ENCODE results near the gene PI4KA.

Gene PI4KA

DNA sequence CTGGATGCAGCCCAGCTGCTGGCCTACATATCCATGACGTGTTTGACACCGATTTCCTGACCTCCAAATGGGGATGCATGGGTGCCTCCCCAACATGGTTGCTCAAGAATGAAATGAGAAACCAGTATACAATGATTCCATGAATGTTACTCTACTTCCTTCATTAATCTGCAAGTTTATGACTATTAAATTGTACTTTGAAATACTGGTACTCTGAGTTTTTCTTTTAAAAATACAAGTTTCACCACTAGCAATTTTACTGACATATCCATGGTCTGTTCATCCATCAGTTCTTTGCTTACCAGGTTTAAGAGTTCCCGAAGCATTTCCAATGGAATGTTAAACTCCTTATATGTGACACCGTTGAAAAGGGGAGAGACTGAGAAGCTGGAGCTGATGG, 45.6 kb downstream of the PI4KA start:
- DNase-seq (ENCODE audit: low read depth in 1 of 2, low spot score in 1 of 2) = no peak
- H3K4me3 ChIP-seq (replicated peaks; ENCODE audit: insufficient read depth, low read length) = no peak overlapping the region
- TF ChIP-seq, protein P1, sequence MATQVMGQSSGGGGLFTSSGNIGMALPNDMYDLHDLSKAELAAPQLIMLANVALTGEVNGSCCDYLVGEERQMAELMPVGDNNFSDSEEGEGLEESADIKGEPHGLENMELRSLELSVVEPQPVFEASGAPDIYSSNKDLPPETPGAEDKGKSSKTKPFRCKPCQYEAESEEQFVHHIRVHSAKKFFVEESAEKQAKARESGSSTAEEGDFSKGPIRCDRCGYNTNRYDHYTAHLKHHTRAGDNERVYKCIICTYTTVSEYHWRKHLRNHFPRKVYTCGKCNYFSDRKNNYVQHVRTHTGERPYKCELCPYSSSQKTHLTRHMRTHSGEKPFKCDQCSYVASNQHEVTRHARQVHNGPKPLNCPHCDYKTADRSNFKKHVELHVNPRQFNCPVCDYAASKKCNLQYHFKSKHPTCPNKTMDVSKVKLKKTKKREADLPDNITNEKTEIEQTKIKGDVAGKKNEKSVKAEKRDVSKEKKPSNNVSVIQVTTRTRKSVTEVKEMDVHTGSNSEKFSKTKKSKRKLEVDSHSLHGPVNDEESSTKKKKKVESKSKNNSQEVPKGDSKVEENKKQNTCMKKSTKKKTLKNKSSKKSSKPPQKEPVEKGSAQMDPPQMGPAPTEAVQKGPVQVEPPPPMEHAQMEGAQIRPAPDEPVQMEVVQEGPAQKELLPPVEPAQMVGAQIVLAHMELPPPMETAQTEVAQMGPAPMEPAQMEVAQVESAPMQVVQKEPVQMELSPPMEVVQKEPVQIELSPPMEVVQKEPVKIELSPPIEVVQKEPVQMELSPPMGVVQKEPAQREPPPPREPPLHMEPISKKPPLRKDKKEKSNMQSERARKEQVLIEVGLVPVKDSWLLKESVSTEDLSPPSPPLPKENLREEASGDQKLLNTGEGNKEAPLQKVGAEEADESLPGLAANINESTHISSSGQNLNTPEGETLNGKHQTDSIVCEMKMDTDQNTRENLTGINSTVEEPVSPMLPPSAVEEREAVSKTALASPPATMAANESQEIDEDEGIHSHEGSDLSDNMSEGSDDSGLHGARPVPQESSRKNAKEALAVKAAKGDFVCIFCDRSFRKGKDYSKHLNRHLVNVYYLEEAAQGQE (IDR thresholded peaks at IDR 0.05; ENCODE audit: insufficient replicate concordance, low read depth) = no peak
- TF ChIP-seq, protein P2, sequence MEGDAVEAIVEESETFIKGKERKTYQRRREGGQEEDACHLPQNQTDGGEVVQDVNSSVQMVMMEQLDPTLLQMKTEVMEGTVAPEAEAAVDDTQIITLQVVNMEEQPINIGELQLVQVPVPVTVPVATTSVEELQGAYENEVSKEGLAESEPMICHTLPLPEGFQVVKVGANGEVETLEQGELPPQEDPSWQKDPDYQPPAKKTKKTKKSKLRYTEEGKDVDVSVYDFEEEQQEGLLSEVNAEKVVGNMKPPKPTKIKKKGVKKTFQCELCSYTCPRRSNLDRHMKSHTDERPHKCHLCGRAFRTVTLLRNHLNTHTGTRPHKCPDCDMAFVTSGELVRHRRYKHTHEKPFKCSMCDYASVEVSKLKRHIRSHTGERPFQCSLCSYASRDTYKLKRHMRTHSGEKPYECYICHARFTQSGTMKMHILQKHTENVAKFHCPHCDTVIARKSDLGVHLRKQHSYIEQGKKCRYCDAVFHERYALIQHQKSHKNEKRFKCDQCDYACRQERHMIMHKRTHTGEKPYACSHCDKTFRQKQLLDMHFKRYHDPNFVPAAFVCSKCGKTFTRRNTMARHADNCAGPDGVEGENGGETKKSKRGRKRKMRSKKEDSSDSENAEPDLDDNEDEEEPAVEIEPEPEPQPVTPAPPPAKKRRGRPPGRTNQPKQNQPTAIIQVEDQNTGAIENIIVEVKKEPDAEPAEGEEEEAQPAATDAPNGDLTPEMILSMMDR (IDR thresholded peaks at IDR 0.05; ENCODE audit: insufficient read depth, low read length) = no peak
- TF ChIP-seq GABPA (IDR thresholded peaks at IDR 0.05; ENCODE audit: low read depth) (no peak), POLR2AphosphoS5 (IDR thresholded peaks at IDR 0.05; ENCODE audit: low read depth) (no peak), SPI1 (IDR thresholded peaks at IDR 0.05; ENCODE audit: borderline replicate concordance, low read depth) (no peak)
- no peak overlapping the region for H3K27ac ChIP-seq (replicated peaks)
- no peaks in the 10 kb centered on the region for H3K27me3 ChIP-seq (ENCODE audit: insufficient read depth, poor library complexity, severe bottlenecking)

DNA sequence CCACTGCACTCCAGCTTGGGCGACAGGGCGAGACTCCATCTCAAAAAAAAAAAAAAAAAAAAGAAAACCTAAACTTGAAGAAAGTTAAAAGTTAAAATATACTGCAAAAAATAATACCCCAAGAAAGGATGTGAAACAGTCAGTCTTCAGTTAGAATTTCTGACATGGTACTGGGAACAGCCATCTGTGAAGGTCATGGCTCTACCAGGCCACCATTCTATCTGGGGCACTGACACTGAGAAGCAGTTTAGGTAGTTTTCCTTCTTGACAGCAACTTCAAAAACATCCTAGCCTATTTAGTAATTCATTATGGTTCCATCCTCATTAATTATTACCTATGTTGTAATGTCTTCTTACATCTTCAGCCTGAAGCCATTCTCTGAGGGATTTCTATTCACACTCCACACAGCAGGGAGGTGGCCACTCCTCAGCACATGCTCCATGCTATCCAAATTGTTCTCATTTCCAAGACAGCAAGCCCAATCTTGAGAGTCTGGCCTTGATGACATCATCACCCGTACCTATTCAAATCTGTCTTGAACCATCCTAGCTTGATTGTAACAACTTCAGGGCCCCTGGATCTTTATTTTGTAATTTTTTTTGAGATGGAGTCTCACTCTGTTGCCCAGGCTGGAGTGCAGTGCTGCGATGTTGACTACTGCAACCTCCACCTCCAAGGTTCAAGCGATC, 46.5 kb downstream of the PI4KA start:
- no peaks in the 10 kb centered on the region for H3K27me3 ChIP-seq (ENCODE audit: insufficient read depth, poor library complexity, severe bottlenecking)
- H3K27ac ChIP-seq (replicated peaks) = no peak overlapping the region
- DNase-seq (ENCODE audit: low read depth in 1 of 2, low spot score in 1 of 2) = no peak
- TF ChIP-seq, protein P1 (IDR thresholded peaks at IDR 0.05; ENCODE audit: insufficient replicate concordance, low read depth) = no peak
- TF ChIP-seq POLR2AphosphoS5 (IDR thresholded peaks at IDR 0.05; ENCODE audit: low read depth) (no peak), GABPA (IDR thresholded peaks at IDR 0.05; ENCODE audit: low read depth) (no peak), SPI1 (IDR thresholded peaks at IDR 0.05; ENCODE audit: borderline replicate concordance, low read depth) (no peak)
- TF ChIP-seq, protein P2 (IDR thresholded peaks at IDR 0.05; ENCODE audit: insufficient read depth, low read length) = no peak
- H3K4me3 ChIP-seq (replicated peaks; ENCODE audit: insufficient read depth, low read length) = no peak overlapping the region

DNA sequence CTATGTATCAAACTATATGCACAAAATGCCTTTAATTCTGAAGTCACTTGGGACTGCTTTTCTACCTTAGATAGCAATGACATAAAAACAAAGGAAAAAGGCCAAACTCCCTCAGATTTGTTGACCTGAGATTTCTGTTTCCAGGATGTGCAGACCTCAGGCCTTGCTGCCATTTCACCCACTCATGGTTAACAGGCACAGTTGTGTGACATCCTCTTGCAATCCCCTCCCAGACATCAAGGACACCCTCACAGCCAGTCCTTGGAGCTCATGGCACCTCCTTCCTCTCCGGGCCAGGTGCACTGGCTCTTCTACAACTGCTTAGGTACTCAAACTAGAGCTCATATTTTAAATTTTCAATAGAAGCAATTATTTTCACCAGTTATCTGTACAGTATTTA, 47.4 kb downstream of the PI4KA start:
- DNase-seq (ENCODE audit: low read depth in 1 of 2, low spot score in 1 of 2) = no peak
- Histone ChIP-seq H3K4me3 (replicated peaks; ENCODE audit: insufficient read depth, low read length) (no peak overlapping the region), H3K27me3 (ENCODE audit: insufficient read depth, poor library complexity, severe bottlenecking) (no peaks in the 10 kb centered on the region), H3K27ac (replicated peaks) (no peak overlapping the region)
- TF ChIP-seq POLR2AphosphoS5 (IDR thresholded peaks at IDR 0.05; ENCODE audit: low read depth) = no peak
- no peak for TF ChIP-seq SPI1 (IDR thresholded peaks at IDR 0.05; ENCODE audit: borderline replicate concordance, low read depth)
- TF ChIP-seq, protein P2 (IDR thresholded peaks at IDR 0.05; ENCODE audit: insufficient read depth, low read length) = no peak
- TF ChIP-seq GABPA (IDR thresholded peaks at IDR 0.05; ENCODE audit: low read depth) = no peak
- TF ChIP-seq, protein P1 (IDR thresholded peaks at IDR 0.05; ENCODE audit: insufficient replicate concordance, low read depth) = no peak

All from HL-60 (cell line).